Endothelial cell of umbilical vein (primary cell): ENCODE data around the gene ARHGAP15. TPM values are rescaled to one million over a fixed set of nuclear protein-coding genes. Genes with fewer than 3 reads are reported as not detected.

ENCODE experiments used
- BruUV-seq: library from RNA; stranded (reverse); fragments of 400-500 nt; replicated peaks from 2 replicates; lab custom pipeline; 2021; lab: Mats Ljungman, UMichigan
- CTCF ChIA-PET: fragments of 300-600, 350-600 bp; sonication (Branson Sonifier 250); formaldehyde crosslinking; loops from one replicate; lab custom pipeline; 2021; ENCODE audit warnings: antibody characterized with exemption, inconsistent platforms; lab: Charles Lee
- POLR2A ChIA-PET: fragments of 300-600, 350-600 bp; sonication (Branson Sonifier 250); formaldehyde crosslinking; loops from one replicate; lab custom pipeline; 2021; ENCODE audit warnings: antibody characterized with exemption, inconsistent platforms; lab: Charles Lee
- DNase-seq: peaks from one replicate; pipeline ENCODE4 v3.0.0-alpha.2; 2011; ENCODE audit warnings: low read depth, low spot score
- FAIRE-seq: peaks from 2 replicates; lab custom pipeline; 2011; peaks lifted over from hg19 to GRCh38; lab: Jason Lieb, UNC
- H2AFZ ChIP-seq: 2 replicates; pipeline ENCODE4 v1.6.0; 2012; ENCODE audit warnings: low read depth, low read length, control low read depth, inconsistent platforms
- H3K27ac ChIP-seq: 2 replicates; pipeline ENCODE4 v1.5.1; 2011; ENCODE audit warnings: low read depth, mild to moderate bottlenecking, control low read depth, low read length, moderate library complexity; ENCODE audit not compliant: insufficient read depth
- H3K27me3 ChIP-seq, 2 experiments: 2 replicates each; pipeline versions ENCODE4 v1.6.0 to v1.6.1; 2011; ENCODE audit warnings: low read length in 2 of 2, mixed read lengths in 1 of 2; ENCODE audit not compliant: control insufficient read depth in 2 of 2, insufficient read depth in 2 of 2
- H3K36me3 ChIP-seq, 2 experiments: 2 replicates in 1 of 2; 3 replicates in 1 of 2; pipeline ENCODE4 v1.5.1; 2011; ENCODE audit warnings: low read length in 2 of 2, mild to moderate bottlenecking in 1 of 2, moderate library complexity in 1 of 2; ENCODE audit not compliant: control insufficient read depth in 2 of 2, insufficient read depth in 2 of 2; ENCODE audit errors: extremely low read depth in 1 of 2
- H3K4me1 ChIP-seq: 3 replicates; pipeline ENCODE4 v1.5.1; 2011; ENCODE audit warnings: mild to moderate bottlenecking, low read length; ENCODE audit not compliant: control insufficient read depth, insufficient read depth; ENCODE audit errors: extremely low read depth
- H3K4me2 ChIP-seq: 2 replicates; pipeline ENCODE4 v1.6.1; 2011; ENCODE audit warnings: low read length, control low read depth, mixed read lengths; ENCODE audit not compliant: insufficient read depth
- H3K4me3 ChIP-seq, 3 experiments: fragments of 200-600 bp in 1 of 3; sonication (generic), shearing (Covaris generic) in 1 of 3; replicated peaks in 1 of 3; 2 replicates each; pipeline ENCODE4 v1.5.1; 2011 to 2016; ENCODE audit warnings: control low read depth in 3 of 3, low read length in 3 of 3, mild to moderate bottlenecking in 2 of 3, inconsistent platforms in 1 of 3, low read depth in 1 of 3, moderate library complexity in 1 of 3; ENCODE audit not compliant: insufficient read depth in 1 of 3
- H3K79me2 ChIP-seq: 2 replicates; pipeline ENCODE4 v1.6.0; 2012; ENCODE audit warnings: low read length, inconsistent platforms; ENCODE audit not compliant: control insufficient read depth, insufficient read depth
- H3K9ac ChIP-seq: replicated peaks from 2 replicates; pipeline ENCODE3; 2011; ENCODE audit warnings: low read length, control low read depth; ENCODE audit not compliant: insufficient read depth; ENCODE audit errors: extremely low read depth
- H3K9me1 ChIP-seq: replicated peaks from 3 replicates; pipeline ENCODE4 v1.6.0; 2011; ENCODE audit warnings: mild to moderate bottlenecking, low read length; ENCODE audit not compliant: control insufficient read depth, insufficient read depth; ENCODE audit errors: extremely low read depth
- H3K9me3 ChIP-seq: replicated peaks from 2 replicates; pipeline ENCODE4 v1.5.1; 2012; ENCODE audit warnings: low read length, inconsistent platforms; ENCODE audit not compliant: control insufficient read depth, insufficient read depth
- H4K20me1 ChIP-seq: replicated peaks from 2 replicates; pipeline ENCODE3; 2011; ENCODE audit warnings: mild to moderate bottlenecking, low read length; ENCODE audit not compliant: control insufficient read depth, insufficient read depth; ENCODE audit errors: extremely low read depth
- EZH2 ChIP-seq: IDR thresholded peaks from 2 replicates; pipeline ENCODE4 v1.6.1; 2012; ENCODE audit warnings: borderline replicate concordance, low read depth, mild to moderate bottlenecking, moderate library complexity, low read length, inconsistent platforms; ENCODE audit not compliant: severe bottlenecking
- FOS ChIP-seq: IDR thresholded peaks from 2 replicates; pipeline ENCODE4 v1.6.1; 2011; ENCODE audit warnings: mild to moderate bottlenecking, low read length, moderate library complexity, borderline replicate concordance; ENCODE audit not compliant: insufficient read depth
- GATA2 ChIP-seq: IDR thresholded peaks from 2 replicates; pipeline ENCODE4 v1.7.0; 2011; ENCODE audit warnings: low read depth, mild to moderate bottlenecking, moderate library complexity, mixed read lengths, low read length; ENCODE audit not compliant: insufficient read length, insufficient read depth
- JUN ChIP-seq: IDR thresholded peaks from 2 replicates; pipeline ENCODE4 v1.6.1; 2011; ENCODE audit warnings: borderline replicate concordance, low read depth; ENCODE audit not compliant: insufficient read length, insufficient read depth
- MAX ChIP-seq: IDR thresholded peaks from 2 replicates; pipeline ENCODE4 v1.6.1; 2011; ENCODE audit not compliant: insufficient read depth, insufficient read length
- MYC ChIP-seq: IDR thresholded peaks from one replicate; pipeline ENCODE4 v1.6.1; 2011; ENCODE audit warnings: mild to moderate bottlenecking, low read depth, low read length
- POLR2A ChIP-seq: IDR thresholded peaks from 2 replicates; pipeline ENCODE4 v1.6.1; 2012; ENCODE audit warnings: low read depth, mild to moderate bottlenecking, control low read depth, low read length
- POLR2AphosphoS5 ChIP-seq: IDR thresholded peaks from 2 replicates; pipeline ENCODE4 v1.6.1; 2012; ENCODE audit warnings: low read depth, mild to moderate bottlenecking, control low read depth, low read length, moderate library complexity; ENCODE audit not compliant: insufficient read depth
- dilution Hi-C: fragments of 300-500 bp; cut with MboI; formaldehyde crosslinking; loops from one replicate; pipeline ENCODE4 v1.15.0; 2019; ENCODE audit warnings: low sequenced_read_pairs; ENCODE audit not compliant: extremely low pct_ligation_motif_present
- intact Hi-C: fragments of 100-400 bp; cut with micrococcal nuclease; formaldehyde crosslinking; loops from one replicate; pipeline ENCODE4 v1.10.0; 2022
- polyA plus RNA-seq, 4 experiments: library from polyadenylated mRNA; depleted of rRNA in 3 of 4; stranded (reverse) in 3 of 4; unstranded in 1 of 4; fragments of >200 nt; gene quantifications; 2 replicates each; pipeline versions ENCODE4 v1.2.1 to v1.2.3, GENCODE V29; 2011 to 2012; ENCODE audit warnings: missing spikeins in 1 of 4
- total RNA-seq: library from RNA; stranded (reverse); gene quantifications from 2 replicates; pipeline ENCODE4 v1.2.3, GENCODE V29; 2021
- TF ChIP-seq, protein P1 (sequence below), 2 donors: IDR thresholded peaks; 1 replicate in 1 of 2; 2 replicates in 1 of 2; pipeline ENCODE4 v1.5.1; 2011; ENCODE audit warnings: low read length in 2 of 2, mild to moderate bottlenecking in 2 of 2, moderate library complexity in 2 of 2, control low read depth in 1 of 2, inconsistent platforms in 1 of 2, low read depth in 1 of 2; ENCODE audit not compliant: insufficient read depth in 1 of 2; ENCODE audit errors: extremely low read depth in 1 of 2

ARHGAP15 gene
- total and polyA plus RNA-seq, 2 donors (not counting 3 experiments of a cell fraction or from before 2014, with no cell fraction given): not detected

DNA sequence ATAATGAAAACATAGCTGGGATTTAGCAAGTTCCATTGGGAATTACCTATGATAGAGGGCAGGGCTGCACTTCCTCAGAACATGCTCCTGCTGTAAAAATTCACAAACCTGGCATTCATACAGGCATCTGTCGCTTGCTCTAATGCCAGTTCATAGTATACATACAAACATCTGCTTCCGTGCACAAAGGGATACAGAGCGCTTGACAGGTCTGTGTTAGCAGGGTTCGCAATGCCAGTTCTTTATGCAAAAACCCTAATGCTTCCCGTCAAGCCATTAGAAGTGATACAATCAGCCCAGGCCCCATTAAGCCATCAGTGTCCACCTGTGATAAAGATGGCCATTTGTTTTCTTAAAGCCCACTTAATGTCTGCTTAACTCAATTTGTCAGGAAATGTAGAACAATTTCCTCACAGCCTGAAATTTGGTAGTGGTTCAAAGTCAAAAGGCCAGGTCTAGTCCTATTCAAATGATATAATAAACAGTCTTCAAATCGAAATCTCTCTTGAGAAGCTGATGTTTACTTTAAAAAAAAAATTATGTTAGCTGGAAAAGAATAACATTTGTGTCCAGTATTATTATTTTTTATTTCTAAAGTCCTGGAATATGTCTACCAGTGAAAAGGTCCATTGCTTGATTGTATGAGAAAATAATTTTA is 556.3 kb downstream of the ARHGAP15 start:
- no TSS peak for BruUV-seq
- DNase-seq (no peak), FAIRE-seq (no peak)
- Histone ChIP-seq H3K27me3 (no peaks in the 10 kb centered on the region), H3K79me2 (no peaks in the 10 kb centered on the region), H3K27ac (no peak overlapping the region), H4K20me1 (no peaks in the 10 kb centered on the region), H3K4me3 (no peak overlapping the region), H2AFZ (no peak overlapping the region), H3K4me1 (no peaks in the 10 kb centered on the region), H3K9me3 (no peaks in the 10 kb centered on the region), H3K9ac (no peak overlapping the region), H3K9me1 (no peaks in the 10 kb centered on the region), H3K36me3 (no peaks in the 10 kb centered on the region), H3K4me2 (no peak overlapping the region)
- dilution Hi-C loops (no loop called here), intact Hi-C loops (loop anchor here (1.0 to 2.0 kb wide), 2 partner anchors 647 to 831 kb away; a partner anchor contains a TSS)
- TF ChIP-seq MYC (no peak), MAX (no peak), POLR2A (no peak), EZH2 (no peak), FOS (no peak), POLR2AphosphoS5 (no peak), JUN (no peak), GATA2 (no peak)
- TF ChIP-seq, protein P1, sequence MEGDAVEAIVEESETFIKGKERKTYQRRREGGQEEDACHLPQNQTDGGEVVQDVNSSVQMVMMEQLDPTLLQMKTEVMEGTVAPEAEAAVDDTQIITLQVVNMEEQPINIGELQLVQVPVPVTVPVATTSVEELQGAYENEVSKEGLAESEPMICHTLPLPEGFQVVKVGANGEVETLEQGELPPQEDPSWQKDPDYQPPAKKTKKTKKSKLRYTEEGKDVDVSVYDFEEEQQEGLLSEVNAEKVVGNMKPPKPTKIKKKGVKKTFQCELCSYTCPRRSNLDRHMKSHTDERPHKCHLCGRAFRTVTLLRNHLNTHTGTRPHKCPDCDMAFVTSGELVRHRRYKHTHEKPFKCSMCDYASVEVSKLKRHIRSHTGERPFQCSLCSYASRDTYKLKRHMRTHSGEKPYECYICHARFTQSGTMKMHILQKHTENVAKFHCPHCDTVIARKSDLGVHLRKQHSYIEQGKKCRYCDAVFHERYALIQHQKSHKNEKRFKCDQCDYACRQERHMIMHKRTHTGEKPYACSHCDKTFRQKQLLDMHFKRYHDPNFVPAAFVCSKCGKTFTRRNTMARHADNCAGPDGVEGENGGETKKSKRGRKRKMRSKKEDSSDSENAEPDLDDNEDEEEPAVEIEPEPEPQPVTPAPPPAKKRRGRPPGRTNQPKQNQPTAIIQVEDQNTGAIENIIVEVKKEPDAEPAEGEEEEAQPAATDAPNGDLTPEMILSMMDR (IDR thresholded peaks at IDR 0.05; ENCODE audit: extremely low read depth in 1 of 2, insufficient read depth in 1 of 2, low read depth in 1 of 2, low read length in 2 of 2): no peak
- ChIA-PET CTCF (interaction anchor here (1.2 to 1.4 kb wide), 2 partner anchors 15 to 57 kb away, joined by 4 read pairs; no protein-coding TSS in a partner anchor), POLR2A (no interaction called here)
